SK-N-SH treated with all-trans-retinoic acid at 6 μM for 48 hours (cell line): ENCODE measurements around the gene PLA2G15.

Source experiments
- BACH2 ChIP-seq: fragments of 250-450 bp; sonication (Bioruptor Pico); IDR thresholded peaks from 2 replicates; pipeline ENCODE4 v1.9.0; 2021; ENCODE audit warnings: mild to moderate bottlenecking, borderline replicate concordance
- PATZ1 ChIP-seq: fragments of 250-450 bp; sonication (Bioruptor Pico); IDR thresholded peaks from 2 replicates; pipeline ENCODE4 v1.8.0; 2020; ENCODE audit warnings: mild to moderate bottlenecking, moderate library complexity, borderline replicate concordance
- POU6F1 ChIP-seq: fragments of 250-450 bp; sonication (Bioruptor Pico); IDR thresholded peaks from 2 replicates; pipeline ENCODE4 v1.8.0; 2021; ENCODE audit warnings: low read depth, mild to moderate bottlenecking, moderate library complexity, borderline replicate concordance
- ZFP30 ChIP-seq: fragments of 450-650 bp; formaldehyde crosslinking; IDR thresholded peaks from 2 replicates; pipeline ENCODE4 v1.5.0; 2022; ENCODE audit warnings: mild to moderate bottlenecking, moderate library complexity
- ZNF565 ChIP-seq: fragments of 450-650 bp; formaldehyde crosslinking; conservative IDR thresholded peaks from 2 replicates; pipeline ENCODE4 v1.5.0; 2020; ENCODE audit warnings: low read depth, mild to moderate bottlenecking, moderate library complexity
- ZNF70 ChIP-seq: fragments of 450-650 bp; formaldehyde crosslinking; IDR thresholded peaks from 2 replicates; pipeline ENCODE4 v1.5.0; 2020; ENCODE audit warnings: mild to moderate bottlenecking, moderate library complexity

- TF ChIP-seq ZFP30 (no peak), POU6F1 (CRISPR knock-in tag) (no peak), PATZ1 (CRISPR knock-in tag) (no peak), ZNF70 (CRISPR knock-in tag) (no peak), ZNF565 (CRISPR knock-in tag) (no peak), BACH2 (CRISPR knock-in tag) (no peak)
Observed at GRCh38 chr16:68300734-68301459, 55.7 kb downstream of the PLA2G15 start.
